GM18868 (cell line): Measurements from ENCODE around the gene IL16.

Experiments
- ATAC-seq: cut with Tn5 transposase; IDR thresholded peaks from one replicate; pipeline ENCODE4 v1.9.1; 2021; ENCODE audit warnings: mild to moderate bottlenecking, moderate library complexity; ENCODE audit not compliant: unreplicated experiment

The IL16 gene

GRCh38 chr15:81273200-81273599 lies 76.5 kb downstream of the IL16 start:
- no peak for ATAC-seq

GRCh38 chr15:81273855-81274254 lies 77.2 kb downstream of the IL16 start:
- no peak for ATAC-seq

GRCh38 chr15:81274255-81274654 lies 77.6 kb downstream of the IL16 start:
- ATAC-seq: no peak

DNA sequence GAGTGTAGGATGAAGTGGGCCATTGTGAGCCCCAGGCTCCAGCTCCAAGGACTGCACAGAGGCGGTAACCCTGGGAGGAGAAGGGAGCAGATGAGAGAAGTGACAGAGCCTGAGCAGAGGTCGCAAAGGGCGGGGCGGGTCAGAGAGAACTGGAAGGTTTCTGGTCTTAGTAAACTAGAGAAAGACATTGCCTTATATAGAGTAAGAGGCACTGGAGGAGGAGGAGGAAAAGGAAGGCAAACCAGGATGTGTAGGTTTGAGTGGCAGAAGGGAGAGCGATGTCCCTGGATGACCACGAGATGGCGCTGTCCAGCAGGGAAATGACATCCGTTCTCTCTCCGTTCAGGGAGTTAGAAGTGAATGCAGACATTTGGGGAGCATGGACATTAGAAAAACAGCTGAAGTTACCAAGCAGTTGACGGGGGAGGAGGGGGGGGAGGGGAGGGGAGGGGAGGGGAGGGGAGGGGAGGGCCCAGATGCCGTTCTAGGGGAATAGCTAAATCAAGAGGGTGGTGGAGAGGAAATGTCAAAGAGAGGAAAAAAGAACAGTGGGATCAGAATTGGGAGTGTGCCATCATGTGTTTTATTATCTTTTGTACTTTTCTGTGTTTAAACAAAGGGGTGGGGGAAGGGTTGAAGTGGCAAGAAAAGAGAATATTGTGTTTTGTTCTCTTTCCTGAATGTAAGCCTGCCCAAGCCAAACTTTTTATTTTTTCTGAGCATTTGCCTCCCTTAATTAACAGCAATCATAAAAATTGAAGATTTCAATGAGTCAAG lies 78.4 kb downstream of the IL16 start:
- peak; percentile 87 for ATAC-seq

GRCh38 chr15:81275711-81276392 lies 79.2 kb downstream of the IL16 start:
- no peak for ATAC-seq

GRCh38 chr15:81276967-81277366 lies 80.3 kb downstream of the IL16 start:
- ATAC-seq: no peak

GRCh38 chr15:81277851-81278250 lies 81.2 kb downstream of the IL16 start:
- ATAC-seq: no peak

- ATAC-seq: no peak
Observed at GRCh38 chr15:81278306-81279029, 81.8 kb downstream of the IL16 start.

GRCh38 chr15:81279621-81280485 lies 83.2 kb downstream of the IL16 start:
- no peak for ATAC-seq

DNA sequence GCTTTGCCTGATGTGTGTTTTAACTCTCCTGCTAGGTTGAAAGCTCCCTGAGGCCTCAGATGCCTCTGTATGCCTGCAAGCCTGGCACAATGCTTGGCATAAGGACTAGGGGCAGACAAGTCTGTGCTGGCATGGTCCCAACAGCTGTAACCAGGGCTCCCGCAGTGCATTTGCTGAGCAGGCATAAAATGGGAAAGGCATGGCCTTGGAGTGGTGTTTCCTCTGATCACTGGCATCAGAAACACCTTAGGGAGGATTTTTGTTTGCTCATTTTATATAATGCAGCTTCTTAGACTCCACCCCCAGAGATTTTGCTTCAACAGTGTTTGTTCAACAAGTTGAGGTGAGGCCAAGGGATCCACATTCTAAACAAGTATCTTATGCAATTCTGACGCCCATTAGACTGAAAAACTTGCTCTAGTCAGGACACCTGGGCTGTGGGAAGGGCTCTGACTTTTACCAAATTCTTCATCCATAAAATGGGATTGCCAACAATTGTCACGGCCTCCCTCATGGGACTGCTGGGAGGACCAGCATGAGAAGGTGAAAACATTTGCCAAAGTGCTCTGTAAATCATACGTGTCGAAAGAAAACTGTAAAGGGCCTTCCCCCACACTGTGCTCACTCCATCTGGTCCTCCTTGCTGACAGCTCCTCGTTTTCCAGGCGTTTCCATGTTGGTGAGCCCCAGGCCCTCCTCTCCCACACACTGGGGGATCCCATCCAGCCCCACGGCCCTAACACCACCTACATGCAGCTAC lies 84.2 kb downstream of the IL16 start:
- ATAC-seq: no peak

- no peak for ATAC-seq
Observed at GRCh38 chr15:81281456-81281735, 84.7 kb downstream of the IL16 start.

GRCh38 chr15:81281766-81282605 lies 85.3 kb downstream of the IL16 start:
- no peak for ATAC-seq

DNA sequence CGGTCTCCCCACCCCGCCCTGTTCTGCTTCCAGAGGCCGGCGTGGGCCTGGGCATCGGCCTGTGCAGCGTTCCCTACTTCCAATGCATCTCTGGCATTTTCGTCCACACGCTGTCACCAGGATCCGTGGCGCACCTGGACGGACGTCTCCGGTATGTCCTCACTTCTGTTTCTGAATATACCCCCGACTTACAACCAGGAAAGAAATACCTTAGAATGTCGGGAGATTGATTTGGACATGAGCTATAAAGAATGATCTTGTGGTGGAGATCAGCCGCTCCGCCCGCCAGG lies 85.9 kb downstream of the IL16 start:
- no peak for ATAC-seq

GRCh38 chr15:81282911-81283310 lies 86.2 kb downstream of the IL16 start:
- no peak for ATAC-seq

- ATAC-seq: peak; percentile 42
Observed at GRCh38 chr15:81284256-81285031, 87.8 kb downstream of the IL16 start.

DNA sequence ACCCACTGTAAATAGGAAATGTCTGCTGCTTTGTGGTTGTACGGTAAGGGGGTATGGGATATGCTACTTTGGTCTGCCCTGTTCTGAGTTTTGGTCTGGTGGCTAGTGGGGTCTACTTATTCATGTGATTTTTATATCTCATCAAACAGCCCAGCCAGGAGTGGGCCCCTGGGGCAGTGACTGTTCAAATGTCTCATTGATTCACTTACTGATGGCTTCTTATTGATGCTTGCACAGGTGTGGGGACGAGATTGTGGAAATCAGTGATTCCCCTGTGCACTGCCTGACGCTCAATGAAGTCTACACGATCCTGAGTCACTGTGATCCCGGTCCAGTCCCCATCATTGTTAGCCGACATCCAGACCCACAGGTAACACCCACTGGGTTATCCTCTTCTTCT lies 88.8 kb downstream of the IL16 start:
- ATAC-seq: no peak

DNA sequence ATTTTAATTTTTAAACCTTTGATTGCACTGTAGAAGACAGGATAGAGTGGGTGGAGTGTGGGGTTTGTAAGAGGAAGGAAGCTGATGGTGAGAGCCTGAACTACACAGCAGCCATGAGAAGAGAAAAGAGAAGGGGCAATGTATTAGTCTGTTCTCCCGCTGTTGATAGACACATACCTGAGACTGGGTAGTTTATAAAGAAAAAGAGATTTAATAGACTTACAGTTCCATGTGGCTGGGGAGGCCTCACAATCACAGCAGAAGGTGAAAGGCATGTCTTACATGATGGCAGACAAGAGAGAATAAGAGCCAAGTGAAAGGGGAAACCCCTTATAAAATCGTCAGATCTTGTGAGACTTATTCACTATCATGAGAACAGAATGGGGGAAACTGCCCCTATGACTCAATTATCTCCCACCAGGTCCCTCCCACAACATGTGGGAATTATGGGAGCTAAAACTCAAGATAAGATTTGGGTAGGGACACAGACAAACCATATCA lies 90.0 kb downstream of the IL16 start:
- peak; percentile 34 for ATAC-seq

- ATAC-seq: no peak
Observed at GRCh38 chr15:81288040-81288439, 91.4 kb downstream of the IL16 start.

DNA sequence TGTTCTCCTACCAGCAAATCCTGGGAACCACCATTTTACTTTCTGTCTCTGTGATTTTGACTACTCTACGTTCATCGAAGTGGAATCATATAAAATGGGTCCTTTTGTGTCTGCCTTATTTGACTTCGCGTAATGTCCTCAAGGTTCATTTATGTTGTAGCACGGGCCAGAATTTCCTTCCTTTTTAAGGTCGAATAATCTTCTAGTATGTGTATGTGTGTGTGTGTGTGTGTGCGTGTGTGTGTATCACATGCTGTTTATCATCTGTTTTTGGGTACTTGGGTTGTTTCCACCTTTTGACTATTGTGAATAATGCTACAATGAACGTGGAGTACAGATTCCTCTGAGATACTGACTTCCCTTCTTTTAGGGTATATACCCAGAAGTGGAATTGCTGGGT lies 91.9 kb downstream of the IL16 start:
- no peak for ATAC-seq
